ENCODE measurements around the gene NEK10.

DNA sequence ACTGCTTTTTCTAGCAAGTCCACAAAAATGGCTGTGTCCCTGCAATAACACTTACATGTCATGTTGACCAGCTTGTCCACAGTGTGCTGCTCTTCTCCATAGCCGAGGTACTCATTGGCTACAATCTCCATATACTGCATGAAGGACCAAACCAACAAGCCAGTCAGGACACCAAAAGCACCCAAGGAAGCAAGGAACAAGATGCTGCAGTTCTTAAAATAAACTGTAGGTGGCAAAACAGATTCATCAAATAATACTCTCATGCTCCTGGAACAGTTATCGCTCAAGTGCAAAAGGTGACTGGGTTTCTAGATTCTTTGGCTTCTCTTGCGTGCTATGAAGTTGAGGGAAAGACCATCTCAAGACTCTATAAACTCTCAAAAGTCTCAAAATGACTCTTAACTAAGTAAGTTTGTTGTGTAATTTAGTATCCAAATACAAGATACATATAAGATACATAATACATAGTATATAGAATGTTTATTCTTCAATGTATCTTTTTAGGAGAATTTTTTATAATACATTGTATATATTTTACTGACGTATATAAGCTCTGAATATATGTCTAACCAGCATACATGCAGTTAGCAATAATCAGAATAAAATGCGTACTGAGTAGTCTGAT, 57.0 kb downstream of the NEK10 start:
- TF ChIP-seq, protein P1, sequence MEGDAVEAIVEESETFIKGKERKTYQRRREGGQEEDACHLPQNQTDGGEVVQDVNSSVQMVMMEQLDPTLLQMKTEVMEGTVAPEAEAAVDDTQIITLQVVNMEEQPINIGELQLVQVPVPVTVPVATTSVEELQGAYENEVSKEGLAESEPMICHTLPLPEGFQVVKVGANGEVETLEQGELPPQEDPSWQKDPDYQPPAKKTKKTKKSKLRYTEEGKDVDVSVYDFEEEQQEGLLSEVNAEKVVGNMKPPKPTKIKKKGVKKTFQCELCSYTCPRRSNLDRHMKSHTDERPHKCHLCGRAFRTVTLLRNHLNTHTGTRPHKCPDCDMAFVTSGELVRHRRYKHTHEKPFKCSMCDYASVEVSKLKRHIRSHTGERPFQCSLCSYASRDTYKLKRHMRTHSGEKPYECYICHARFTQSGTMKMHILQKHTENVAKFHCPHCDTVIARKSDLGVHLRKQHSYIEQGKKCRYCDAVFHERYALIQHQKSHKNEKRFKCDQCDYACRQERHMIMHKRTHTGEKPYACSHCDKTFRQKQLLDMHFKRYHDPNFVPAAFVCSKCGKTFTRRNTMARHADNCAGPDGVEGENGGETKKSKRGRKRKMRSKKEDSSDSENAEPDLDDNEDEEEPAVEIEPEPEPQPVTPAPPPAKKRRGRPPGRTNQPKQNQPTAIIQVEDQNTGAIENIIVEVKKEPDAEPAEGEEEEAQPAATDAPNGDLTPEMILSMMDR (IDR thresholded peaks at IDR 0.05) = peak; percentile 72 to 88 (median 84)
- no peak for TF ChIP-seq POLR2A (IDR thresholded peaks at IDR 0.05)
